Measurements from ENCODE around the gene TSPOAP1.

Gene TSPOAP1

DNA sequence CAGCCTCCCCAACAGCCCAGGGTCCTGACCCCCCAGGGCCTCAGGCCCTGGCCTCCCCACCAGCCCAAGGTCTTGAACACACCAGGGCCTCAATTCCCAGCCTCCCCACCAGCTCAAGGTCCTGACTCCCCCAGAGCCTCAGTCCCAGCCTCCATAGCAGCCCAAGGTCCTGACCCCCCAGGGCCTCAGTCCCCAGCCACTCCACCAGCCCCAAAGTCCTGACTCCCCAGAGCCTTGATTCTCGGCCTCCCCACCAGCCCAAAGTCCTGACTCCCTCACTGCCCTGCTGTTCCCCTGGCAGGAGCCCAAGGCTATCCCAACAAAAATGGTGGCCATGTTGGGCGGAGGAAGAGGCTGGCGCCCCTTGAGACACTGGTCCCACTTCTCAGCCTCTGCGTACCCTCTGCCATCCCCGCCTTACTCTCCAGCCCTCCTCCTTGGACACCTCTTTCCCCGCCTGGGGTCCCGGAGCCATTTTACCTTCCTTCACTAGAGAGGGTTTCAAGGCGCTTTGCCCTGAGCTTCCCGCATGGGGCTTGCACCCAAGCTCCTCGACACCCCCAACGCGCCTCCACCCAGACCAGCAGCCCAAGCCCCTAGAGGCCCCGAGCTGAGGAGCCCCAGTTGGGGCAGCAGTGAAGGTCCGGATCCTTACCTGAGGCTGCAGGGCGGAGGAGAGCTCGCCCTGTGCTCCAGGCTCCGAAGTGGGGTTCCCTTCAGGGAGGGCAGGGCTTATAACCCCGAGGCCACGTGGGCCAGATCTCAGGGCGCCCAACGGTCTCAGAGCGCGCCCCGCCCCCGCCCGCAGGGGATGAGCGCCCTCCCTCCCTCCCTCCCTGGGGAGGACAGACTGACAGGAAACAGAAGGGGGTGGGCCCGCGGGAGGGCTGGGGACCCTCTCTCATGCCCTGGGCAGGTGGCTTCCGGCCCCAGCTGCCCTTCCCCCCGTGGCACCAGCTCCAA, 3.5 kb upstream of the TSPOAP1 start:
- TF ChIP-seq, protein P1, sequence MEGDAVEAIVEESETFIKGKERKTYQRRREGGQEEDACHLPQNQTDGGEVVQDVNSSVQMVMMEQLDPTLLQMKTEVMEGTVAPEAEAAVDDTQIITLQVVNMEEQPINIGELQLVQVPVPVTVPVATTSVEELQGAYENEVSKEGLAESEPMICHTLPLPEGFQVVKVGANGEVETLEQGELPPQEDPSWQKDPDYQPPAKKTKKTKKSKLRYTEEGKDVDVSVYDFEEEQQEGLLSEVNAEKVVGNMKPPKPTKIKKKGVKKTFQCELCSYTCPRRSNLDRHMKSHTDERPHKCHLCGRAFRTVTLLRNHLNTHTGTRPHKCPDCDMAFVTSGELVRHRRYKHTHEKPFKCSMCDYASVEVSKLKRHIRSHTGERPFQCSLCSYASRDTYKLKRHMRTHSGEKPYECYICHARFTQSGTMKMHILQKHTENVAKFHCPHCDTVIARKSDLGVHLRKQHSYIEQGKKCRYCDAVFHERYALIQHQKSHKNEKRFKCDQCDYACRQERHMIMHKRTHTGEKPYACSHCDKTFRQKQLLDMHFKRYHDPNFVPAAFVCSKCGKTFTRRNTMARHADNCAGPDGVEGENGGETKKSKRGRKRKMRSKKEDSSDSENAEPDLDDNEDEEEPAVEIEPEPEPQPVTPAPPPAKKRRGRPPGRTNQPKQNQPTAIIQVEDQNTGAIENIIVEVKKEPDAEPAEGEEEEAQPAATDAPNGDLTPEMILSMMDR (IDR thresholded peaks at IDR 0.05; ENCODE audit: poor library complexity, severe bottlenecking): no peak
- no peak for ATAC-seq (ENCODE audit: low read depth)
- no peaks in the 10 kb centered on the region for H3K36me3 ChIP-seq (ENCODE audit: low read depth)
- DNase-seq (ENCODE audit: low spot score): peak; percentile 65
- no peak overlapping the region for H3K4me3 ChIP-seq (ENCODE audit: severe bottlenecking)
- H3K27ac ChIP-seq (ENCODE audit: poor library complexity, severe bottlenecking): no peak overlapping the region
- H3K4me1 ChIP-seq (ENCODE audit: insufficient read depth, poor library complexity, severe bottlenecking): no peaks in the 10 kb centered on the region
- H3K27me3 ChIP-seq (ENCODE audit: insufficient read depth, poor library complexity, severe bottlenecking): no peaks in the 10 kb centered on the region
- H3K9me3 ChIP-seq (ENCODE audit: severe bottlenecking): no peaks in the 10 kb centered on the region

DNA sequence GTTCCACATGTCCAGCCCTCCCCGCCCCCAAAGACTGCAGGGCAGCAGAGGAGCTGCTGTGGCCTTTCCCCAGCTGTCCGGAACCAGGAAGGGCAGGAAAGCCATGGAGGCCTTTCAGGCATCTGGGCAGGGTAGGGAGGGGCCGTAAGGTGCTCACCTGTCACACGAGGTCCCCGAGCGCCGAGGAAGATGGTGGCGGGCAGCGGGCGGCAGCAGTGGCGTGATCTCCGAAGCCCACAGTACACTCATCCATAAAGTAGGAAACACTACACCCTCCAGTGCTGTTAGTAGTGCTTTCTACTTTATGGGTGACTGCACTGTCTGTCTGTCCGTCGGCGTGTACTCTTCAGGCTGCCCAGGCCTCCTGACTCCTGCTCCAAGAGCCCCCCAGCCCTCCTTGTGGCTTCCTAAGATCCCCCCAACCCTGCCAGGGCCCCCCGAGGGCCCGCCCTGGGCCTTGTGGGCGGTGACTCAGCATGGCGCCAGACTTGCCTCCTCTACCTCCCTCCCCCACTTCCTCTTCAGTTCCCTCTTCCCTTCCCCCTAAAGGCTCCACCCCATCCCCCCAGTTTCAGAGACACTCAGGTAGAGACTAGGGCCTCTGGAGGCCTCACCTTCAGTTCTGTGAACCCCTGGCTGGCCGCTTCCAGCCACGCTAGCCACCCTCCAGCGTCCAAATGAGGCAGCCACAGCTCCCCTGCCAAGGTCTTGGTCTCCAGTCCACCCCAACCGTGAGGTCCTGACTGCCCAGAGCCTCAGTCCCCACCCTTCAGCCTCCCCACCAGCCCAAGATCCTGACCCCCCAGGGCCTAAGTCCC, 2.6 kb upstream of the TSPOAP1 start:
- no peak overlapping the region for H3K4me3 ChIP-seq (ENCODE audit: severe bottlenecking)
- no peaks in the 10 kb centered on the region for H3K9me3 ChIP-seq (ENCODE audit: severe bottlenecking)
- TF ChIP-seq, protein P1 (IDR thresholded peaks at IDR 0.05; ENCODE audit: poor library complexity, severe bottlenecking): no peak
- no peak overlapping the region for H3K27ac ChIP-seq (ENCODE audit: poor library complexity, severe bottlenecking)
- ATAC-seq (ENCODE audit: low read depth): no peak
- H3K4me1 ChIP-seq (ENCODE audit: insufficient read depth, poor library complexity, severe bottlenecking): no peaks in the 10 kb centered on the region
- no peaks in the 10 kb centered on the region for H3K27me3 ChIP-seq (ENCODE audit: insufficient read depth, poor library complexity, severe bottlenecking)
- H3K36me3 ChIP-seq (ENCODE audit: low read depth): no peaks in the 10 kb centered on the region
- DNase-seq (ENCODE audit: low spot score): no peak

DNA sequence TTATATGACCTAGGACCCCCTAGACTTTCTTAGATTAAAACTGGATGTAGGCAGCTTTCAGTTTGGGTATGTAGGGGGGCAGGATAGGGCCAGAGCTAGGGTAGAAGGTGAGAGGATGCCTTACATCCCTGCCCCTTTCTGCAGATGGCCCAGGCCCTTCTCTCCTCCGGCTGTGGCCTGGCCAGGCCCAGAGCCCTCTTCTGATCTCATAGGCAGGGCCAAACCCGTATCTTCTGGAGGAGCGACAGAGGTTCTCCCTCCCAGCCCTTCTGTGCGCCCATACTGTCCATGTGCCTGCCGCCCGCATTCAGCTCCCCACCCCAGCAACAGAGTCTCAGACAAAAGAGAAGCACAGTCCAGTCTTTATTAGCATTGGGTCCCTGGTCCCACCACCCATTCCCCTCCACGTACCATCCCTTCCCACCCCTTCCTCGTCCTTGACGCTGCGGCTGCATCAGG, 2.0 kb upstream of the TSPOAP1 start:
- no peaks in the 10 kb centered on the region for H3K9me3 ChIP-seq (ENCODE audit: severe bottlenecking)
- TF ChIP-seq, protein P1 (IDR thresholded peaks at IDR 0.05; ENCODE audit: poor library complexity, severe bottlenecking): no peak
- ATAC-seq (ENCODE audit: low read depth) (no peak), DNase-seq (ENCODE audit: low spot score) (no peak)
- no peaks in the 10 kb centered on the region for H3K36me3 ChIP-seq (ENCODE audit: low read depth)
- no peak overlapping the region for H3K4me3 ChIP-seq (ENCODE audit: severe bottlenecking)
- no peak overlapping the region for H3K27ac ChIP-seq (ENCODE audit: poor library complexity, severe bottlenecking)
- no peaks in the 10 kb centered on the region for H3K27me3 ChIP-seq (ENCODE audit: insufficient read depth, poor library complexity, severe bottlenecking)
- no peaks in the 10 kb centered on the region for H3K4me1 ChIP-seq (ENCODE audit: insufficient read depth, poor library complexity, severe bottlenecking)

DNA sequence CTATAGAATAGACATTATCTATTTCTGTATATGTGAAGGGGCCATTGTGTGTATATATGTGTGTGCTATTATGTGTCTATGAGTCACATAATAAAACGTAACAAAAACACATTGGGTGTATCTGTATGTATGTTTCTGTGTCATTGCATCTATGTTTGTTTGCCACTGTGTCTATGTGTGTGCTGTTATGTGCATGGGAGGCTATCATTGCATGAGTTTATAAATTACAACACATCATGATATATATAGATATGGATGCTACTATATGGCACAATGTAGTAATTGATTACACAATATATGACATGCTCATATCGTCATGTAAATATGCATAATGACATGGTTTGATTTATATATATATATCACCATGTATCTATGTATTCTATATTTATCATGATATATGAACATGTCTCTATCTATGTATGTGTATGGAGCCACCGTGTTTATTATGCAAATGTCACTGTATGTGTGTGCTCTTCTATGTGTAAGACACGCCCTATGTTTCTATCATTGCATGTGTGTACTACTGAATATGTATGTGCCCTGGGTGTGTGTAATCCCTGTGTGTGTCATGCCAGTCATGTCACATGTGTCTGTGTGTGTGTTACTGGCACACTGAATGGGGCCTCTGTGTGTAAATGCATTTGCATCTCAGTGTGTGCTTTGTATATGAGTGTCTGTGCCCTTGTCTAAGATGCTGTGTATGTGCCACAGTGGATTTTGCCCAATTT, 1.4 kb upstream of the TSPOAP1 start:
- ATAC-seq (ENCODE audit: low read depth): no peak; the same call in 2 of the 3 replicates
- H3K36me3 ChIP-seq (ENCODE audit: low read depth): no peaks in the 10 kb centered on the region
- DNase-seq (ENCODE audit: low spot score): no peak
- H3K4me1 ChIP-seq (ENCODE audit: insufficient read depth, poor library complexity, severe bottlenecking): no peaks in the 10 kb centered on the region
- TF ChIP-seq, protein P1 (IDR thresholded peaks at IDR 0.05; ENCODE audit: poor library complexity, severe bottlenecking): no peak
- H3K4me3 ChIP-seq (ENCODE audit: severe bottlenecking): no peak overlapping the region
- peaks cover 3% of the 10 kb centered on the region for H3K27me3 ChIP-seq (ENCODE audit: insufficient read depth, poor library complexity, severe bottlenecking)
- H3K27ac ChIP-seq (ENCODE audit: poor library complexity, severe bottlenecking): no peak overlapping the region
- H3K9me3 ChIP-seq (ENCODE audit: severe bottlenecking): no peaks in the 10 kb centered on the region
